GM18508 (cell line): Measurements from ENCODE around the gene LINC00237.

Source experiments
- ATAC-seq: cut with Tn5 transposase; IDR thresholded peaks from one replicate; pipeline ENCODE4 v1.9.1; 2021; ENCODE audit warnings: moderate number of reproducible peaks; ENCODE audit not compliant: insufficient read depth, unreplicated experiment

Gene LINC00237

GRCh38 chr20:21052686-21053001, 53.5 kb downstream of the LINC00237 start:
- no peak for ATAC-seq

- no peak for ATAC-seq
Measured at GRCh38 chr20:21052241-21052640, 53.9 kb downstream of the LINC00237 start.

GRCh38 chr20:21050710-21051109, 55.4 kb downstream of the LINC00237 start:
- ATAC-seq: no peak

DNA sequence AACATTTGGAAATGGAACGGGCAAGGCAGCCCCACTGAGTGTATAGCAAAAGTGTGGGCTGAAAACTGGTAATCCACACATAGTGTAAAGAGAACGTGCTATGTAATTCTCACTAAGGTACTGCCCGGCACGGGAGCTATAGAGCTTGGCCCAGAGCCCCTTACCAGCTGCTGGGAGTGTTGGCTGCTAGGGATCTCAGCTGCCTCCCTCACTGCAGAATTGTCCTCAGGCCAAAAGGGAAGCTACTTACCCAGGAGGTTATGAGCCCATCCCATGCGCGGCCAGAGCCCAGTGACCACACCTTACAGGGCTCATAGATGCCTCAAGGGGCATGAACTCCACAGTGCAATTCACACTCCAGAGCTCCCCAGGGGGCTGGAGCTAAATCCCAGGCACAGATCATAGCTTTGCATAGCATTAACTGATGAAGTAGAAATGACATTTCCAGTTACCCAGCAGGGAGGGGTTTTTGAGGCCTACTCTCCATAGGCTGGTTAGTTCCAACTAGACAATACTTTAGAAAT, 56.8 kb downstream of the LINC00237 start:
- ATAC-seq: no peak

DNA sequence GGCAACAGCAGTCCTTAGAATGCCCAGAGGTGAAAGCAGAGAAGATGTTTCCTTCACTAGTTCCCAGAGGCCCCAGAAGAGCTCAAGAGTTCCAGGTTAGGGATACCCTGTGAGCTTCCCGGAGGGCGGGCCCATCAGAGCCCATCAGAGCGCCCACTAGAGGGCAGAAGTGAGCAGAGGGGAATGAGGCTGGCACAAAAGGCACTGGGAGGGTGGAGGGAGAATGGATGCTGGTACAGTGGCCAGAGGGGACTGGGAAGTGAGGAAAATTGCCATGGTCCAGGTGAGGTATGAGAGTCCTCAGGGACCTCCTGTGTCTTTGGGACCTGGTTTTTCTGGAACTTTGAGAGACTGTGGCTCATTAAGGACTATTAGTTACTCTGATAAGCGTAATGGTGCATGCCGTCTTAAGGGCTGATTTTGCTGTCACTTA, 57.3 kb downstream of the LINC00237 start:
- ATAC-seq: no peak

DNA sequence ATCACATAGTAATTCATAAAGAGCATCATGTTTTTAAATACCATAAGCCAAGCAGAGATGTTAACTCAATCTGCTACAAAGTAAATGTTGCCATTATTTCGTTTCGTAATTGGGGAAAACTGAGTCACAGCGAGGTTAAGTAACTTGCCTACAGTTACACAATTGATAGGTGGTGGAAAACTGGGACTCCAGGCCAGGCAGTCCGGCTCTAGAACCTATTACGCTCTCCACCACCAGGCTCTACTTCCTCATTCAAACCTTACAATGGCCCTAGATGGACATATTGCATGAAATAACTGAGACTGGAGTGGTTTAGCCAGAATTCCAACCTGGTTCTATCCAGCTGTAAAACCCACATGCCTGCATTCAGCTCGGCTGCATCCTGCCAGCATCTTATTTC, 58.2 kb downstream of the LINC00237 start:
- ATAC-seq: no peak

GRCh38 chr20:21046413-21047070, 59.6 kb downstream of the LINC00237 start:
- no peak for ATAC-seq
